Fibroblast of skin of left quadriceps (primary cell): ENCODE data around the gene BUD23.
"Not testable (repeated sequence)": the region's sequence is repeated elsewhere in the genome, so short reads cannot be mapped to it uniquely, and the experiment has no call there.

Source experiments
- DNase-seq, 2 experiments: peaks; one replicate each; pipeline ENCODE4 v3.0.0-alpha.2; 2013; ENCODE audit warnings: low read depth in 2 of 2

BUD23 gene

GRCh38 chr7:73683056-73683787 is at the start of gene BUD23, which contains the start of gene DNAJC30:
TSS of gene BUD23 (plus strand) at chr7:73683597. CDS start at chr7:73683626, 29 bp downstream.
TSS of gene DNAJC30 (minus strand) at chr7:73683453. CDS start at chr7:73683423, 30 bp downstream.
- DNase-seq: peak; percentile 84 to 85

GRCh38 chr7:73633844-73634243 is 49.6 kb upstream of the BUD23 start:
- DNase-seq: no peak

- DNase-seq: no peak
Measured at GRCh38 chr7:73635428-73636200, 47.8 kb upstream of the BUD23 start.

- DNase-seq: no peak
Measured at GRCh38 chr7:73638911-73639310, 44.5 kb upstream of the BUD23 start.

GRCh38 chr7:73642834-73643233 is 40.6 kb upstream of the BUD23 start:
- no peak for DNase-seq

GRCh38 chr7:73644688-73645286 is 38.6 kb upstream of the BUD23 start:
- no peak for DNase-seq

- DNase-seq: no peak
Measured at GRCh38 chr7:73645643-73646174, 37.7 kb upstream of the BUD23 start.

- DNase-seq: no peak
Measured at GRCh38 chr7:73646785-73647724, 36.3 kb upstream of the BUD23 start.

GRCh38 chr7:73647725-73648592 is 35.4 kb upstream of the BUD23 start:
- no peak for DNase-seq

- DNase-seq: no peak
Measured at GRCh38 chr7:73648593-73649332, 34.6 kb upstream of the BUD23 start.

GRCh38 chr7:73649576-73649975 is 33.8 kb upstream of the BUD23 start:
- no peak for DNase-seq

GRCh38 chr7:73650524-73650923 is 32.9 kb upstream of the BUD23 start:
- no peak for DNase-seq

GRCh38 chr7:73652541-73652949 is 30.9 kb upstream of the BUD23 start:
- DNase-seq: no peak

- DNase-seq: not testable (repeated sequence)
Measured at GRCh38 chr7:73655309-73655708, 28.1 kb upstream of the BUD23 start.

- no peak for DNase-seq
Measured at GRCh38 chr7:73659983-73660382, 23.4 kb upstream of the BUD23 start.

GRCh38 chr7:73660594-73660993 is 22.8 kb upstream of the BUD23 start:
- not testable (repeated sequence) for DNase-seq

GRCh38 chr7:73663033-73663432 is 20.4 kb upstream of the BUD23 start:
- no peak for DNase-seq

- DNase-seq: peak; percentile 76 to 81
Measured at GRCh38 chr7:73667344-73668102, 15.9 kb upstream of the BUD23 start, which contains the start of gene VPS37D. TSS of gene VPS37D (plus strand) at chr7:73667831. CDS start at chr7:73667959, 128 bp downstream.
